ENCODE results near the gene IFI44.

Gene IFI44

DNA sequence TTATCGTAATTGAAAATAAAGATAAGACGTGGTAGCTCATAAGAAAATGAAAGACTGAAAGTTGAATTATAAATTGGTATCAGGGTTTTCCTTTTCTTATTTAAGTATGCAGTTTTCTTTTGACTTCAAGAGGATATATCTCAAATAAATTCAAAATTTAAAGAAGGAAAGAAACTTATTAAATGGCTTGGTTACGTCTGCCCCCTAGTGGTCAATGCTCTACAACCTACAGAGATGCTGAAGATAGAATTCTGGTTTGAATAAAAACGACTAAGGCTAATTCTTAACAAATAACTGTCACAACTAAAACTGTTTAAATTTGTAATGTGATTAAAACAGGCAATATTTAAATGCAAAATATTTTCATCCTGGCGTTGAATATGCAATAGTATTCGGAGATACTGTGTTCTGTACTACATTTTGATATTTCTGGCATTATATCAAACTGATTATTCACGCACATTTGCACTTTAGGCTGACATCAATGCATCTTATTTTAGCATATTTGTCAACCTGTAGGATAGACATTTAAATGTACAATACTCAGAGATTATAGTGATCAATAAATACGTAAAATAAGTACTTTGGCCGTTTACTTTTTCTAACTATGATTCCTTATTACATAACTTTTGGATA, 26.8 kb downstream of the IFI44 start:
- no peaks in the 10 kb centered on the region for H3K9me3 ChIP-seq (ENCODE audit: control insufficient read depth in 2 of 2, low read length in 2 of 2)
- no peak overlapping the region for H3K9ac ChIP-seq (ENCODE audit: low read length in 2 of 2)
- H3K4me1 ChIP-seq (ENCODE audit: control insufficient read depth, insufficient read depth, low read length): no peaks in the 10 kb centered on the region

DNA sequence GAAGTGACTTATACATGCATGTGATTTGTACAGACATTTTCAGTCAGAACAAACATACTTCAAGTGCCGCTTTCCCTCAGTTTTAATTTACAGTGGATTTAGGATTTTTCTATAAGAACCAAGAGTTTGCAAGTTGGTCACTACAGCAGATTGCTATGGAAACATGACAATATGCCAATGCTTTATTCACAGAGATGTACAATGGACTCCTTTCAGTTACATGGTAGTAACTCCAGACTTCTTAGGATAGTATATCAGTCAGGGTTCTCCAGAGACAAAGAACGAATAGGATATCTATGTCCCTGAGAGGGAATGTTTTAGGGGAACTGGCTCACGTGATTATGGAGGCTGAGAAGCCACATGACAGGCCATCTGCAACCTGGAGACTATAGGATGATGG, 27.4 kb downstream of the IFI44 start:
- Histone ChIP-seq H3K27ac (ENCODE audit: low read length) (no peak overlapping the region), H3K4me1 (ENCODE audit: control insufficient read depth, insufficient read depth, low read length) (no peaks in the 10 kb centered on the region), H3K9ac (ENCODE audit: low read length in 2 of 2) (no peak overlapping the region), H3K9me3 (ENCODE audit: control insufficient read depth in 2 of 2, low read length in 2 of 2) (no peaks in the 10 kb centered on the region), H3K27me3 (ENCODE audit: control insufficient read depth in 1 of 2, insufficient read depth in 2 of 2, low read length in 2 of 2) (no peaks in the 10 kb centered on the region), H3K4me3 (ENCODE audit: low read length in 2 of 2) (no peak overlapping the region), H3K36me3 (ENCODE audit: control insufficient read depth in 2 of 2, insufficient read depth in 2 of 2, low read length in 2 of 2) (no peaks in the 10 kb centered on the region)

More for the DNA sequence above, 26.8 kb downstream of the IFI44 start:
- Histone ChIP-seq H3K27me3 (ENCODE audit: control insufficient read depth in 1 of 2, insufficient read depth in 2 of 2, low read length in 2 of 2) (no peaks in the 10 kb centered on the region), H3K27ac (ENCODE audit: low read length) (no peak overlapping the region), H3K36me3 (ENCODE audit: control insufficient read depth in 2 of 2, insufficient read depth in 2 of 2, low read length in 2 of 2) (no peaks in the 10 kb centered on the region), H3K4me3 (ENCODE audit: low read length in 2 of 2) (no peak overlapping the region)

DNA sequence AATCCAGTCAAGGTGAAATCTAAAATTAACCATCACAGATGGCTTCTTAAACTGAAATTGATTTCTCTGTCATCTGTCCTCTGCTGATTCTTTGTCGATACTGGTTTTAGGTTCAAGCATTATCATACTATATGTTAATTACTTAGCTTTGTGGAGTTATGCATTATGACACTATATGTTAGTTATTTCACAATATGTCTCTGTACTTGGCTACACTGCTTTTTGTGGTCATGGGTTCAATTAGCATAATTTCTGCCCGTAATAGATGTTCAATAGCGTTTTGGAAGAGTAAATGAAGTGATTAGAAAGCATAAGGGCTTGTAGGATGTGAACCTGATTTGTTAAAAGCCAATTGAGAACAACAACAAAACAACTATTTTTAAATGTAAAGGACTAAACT, 28.2 kb downstream of the IFI44 start:
- no peaks in the 10 kb centered on the region for H3K27me3 ChIP-seq (ENCODE audit: control insufficient read depth in 1 of 2, insufficient read depth in 2 of 2, low read length in 2 of 2)
- no peaks in the 10 kb centered on the region for H3K9me3 ChIP-seq (ENCODE audit: control insufficient read depth in 2 of 2, low read length in 2 of 2)
- H3K36me3 ChIP-seq (ENCODE audit: control insufficient read depth in 2 of 2, insufficient read depth in 2 of 2, low read length in 2 of 2): no peaks in the 10 kb centered on the region
- H3K9ac ChIP-seq (ENCODE audit: low read length in 2 of 2): no peak overlapping the region
- H3K4me1 ChIP-seq (ENCODE audit: control insufficient read depth, insufficient read depth, low read length): no peaks in the 10 kb centered on the region
- no peak overlapping the region for H3K27ac ChIP-seq (ENCODE audit: low read length)
- H3K4me3 ChIP-seq (ENCODE audit: low read length in 2 of 2): no peak overlapping the region

DNA sequence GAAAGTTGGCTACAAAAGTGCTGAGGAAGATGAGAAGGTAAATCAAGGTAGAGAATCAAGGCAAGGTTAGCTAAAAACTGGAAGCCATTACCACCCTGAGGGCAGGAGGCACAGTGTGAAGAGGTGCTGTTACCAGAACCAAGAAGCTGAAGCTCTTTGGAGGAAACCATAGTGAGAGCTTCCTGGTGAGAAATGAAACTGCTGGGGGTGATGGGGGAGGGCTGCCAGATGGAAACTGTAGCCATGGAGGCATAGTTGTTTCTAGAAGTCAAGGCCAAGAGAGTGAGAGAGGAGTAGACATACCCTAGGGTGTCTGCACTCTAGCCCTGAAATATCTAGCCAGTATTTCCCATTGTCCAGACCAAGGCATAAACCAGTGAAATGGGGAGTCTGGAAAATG, 28.7 kb downstream of the IFI44 start:
- Histone ChIP-seq H3K4me3 (ENCODE audit: low read length in 2 of 2) (no peak overlapping the region), H3K27me3 (ENCODE audit: control insufficient read depth in 1 of 2, insufficient read depth in 2 of 2, low read length in 2 of 2) (no peaks in the 10 kb centered on the region), H3K9ac (ENCODE audit: low read length in 2 of 2) (no peak overlapping the region), H3K36me3 (ENCODE audit: control insufficient read depth in 2 of 2, insufficient read depth in 2 of 2, low read length in 2 of 2) (no peaks in the 10 kb centered on the region), H3K4me1 (ENCODE audit: control insufficient read depth, insufficient read depth, low read length) (no peaks in the 10 kb centered on the region), H3K9me3 (ENCODE audit: control insufficient read depth in 2 of 2, low read length in 2 of 2) (no peaks in the 10 kb centered on the region), H3K27ac (ENCODE audit: low read length) (no peak overlapping the region)

DNA sequence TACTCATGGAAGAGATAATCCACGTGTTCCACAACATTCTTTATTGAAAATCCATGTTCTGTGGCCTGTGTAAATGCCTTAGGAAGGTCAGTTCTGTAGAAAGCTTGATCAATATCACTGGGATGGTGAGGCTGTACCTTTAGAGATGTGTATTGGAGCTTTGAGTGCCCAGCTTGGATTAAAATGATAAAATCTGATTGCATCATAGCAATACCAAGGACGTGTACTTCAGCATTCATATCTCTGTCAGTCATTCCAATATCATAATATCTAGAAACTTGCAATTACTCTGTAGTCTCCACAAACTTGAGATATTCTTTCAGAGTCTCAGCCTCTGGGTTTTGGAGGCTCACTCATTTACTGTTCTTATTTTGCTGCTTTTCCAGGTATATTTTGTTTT, 31.6 kb downstream of the IFI44 start:
- Histone ChIP-seq H3K36me3 (ENCODE audit: control insufficient read depth in 2 of 2, insufficient read depth in 2 of 2, low read length in 2 of 2) (no peaks in the 10 kb centered on the region), H3K9me3 (ENCODE audit: control insufficient read depth in 2 of 2, low read length in 2 of 2) (no peaks in the 10 kb centered on the region), H3K4me3 (ENCODE audit: low read length in 2 of 2) (no peak overlapping the region), H3K4me1 (ENCODE audit: control insufficient read depth, insufficient read depth, low read length) (no peaks in the 10 kb centered on the region), H3K27ac (ENCODE audit: low read length) (no peak overlapping the region), H3K27me3 (ENCODE audit: control insufficient read depth in 1 of 2, insufficient read depth in 2 of 2, low read length in 2 of 2) (no peaks in the 10 kb centered on the region), H3K9ac (ENCODE audit: low read length in 2 of 2) (no peak overlapping the region)

DNA sequence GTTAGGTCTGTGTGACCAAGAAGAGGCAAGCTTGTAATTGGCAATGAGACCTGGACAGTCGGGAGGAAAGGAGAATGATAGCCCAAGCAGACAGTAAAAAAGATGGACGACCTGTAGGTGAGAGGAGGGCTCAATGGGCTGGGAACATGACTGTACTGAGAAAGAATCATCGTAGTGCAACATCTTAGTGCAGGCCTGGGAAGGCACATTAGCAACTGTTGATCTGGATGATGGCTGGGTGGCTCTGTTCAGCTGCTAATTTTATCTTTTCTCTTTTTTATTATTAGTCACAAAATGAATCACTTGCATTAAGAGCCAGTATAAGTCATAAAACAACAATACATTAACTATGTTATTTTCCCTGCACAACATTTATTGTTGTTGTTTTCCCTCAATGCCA, 32.9 kb downstream of the IFI44 start:
- Histone ChIP-seq H3K9ac (ENCODE audit: low read length in 2 of 2) (no peak overlapping the region), H3K36me3 (ENCODE audit: control insufficient read depth in 2 of 2, insufficient read depth in 2 of 2, low read length in 2 of 2) (no peaks in the 10 kb centered on the region), H3K4me1 (ENCODE audit: control insufficient read depth, insufficient read depth, low read length) (no peaks in the 10 kb centered on the region), H3K9me3 (ENCODE audit: control insufficient read depth in 2 of 2, low read length in 2 of 2) (no peaks in the 10 kb centered on the region), H3K4me3 (ENCODE audit: low read length in 2 of 2) (no peak overlapping the region), H3K27ac (ENCODE audit: low read length) (no peak overlapping the region), H3K27me3 (ENCODE audit: control insufficient read depth in 1 of 2, insufficient read depth in 2 of 2, low read length in 2 of 2) (no peaks in the 10 kb centered on the region)

DNA sequence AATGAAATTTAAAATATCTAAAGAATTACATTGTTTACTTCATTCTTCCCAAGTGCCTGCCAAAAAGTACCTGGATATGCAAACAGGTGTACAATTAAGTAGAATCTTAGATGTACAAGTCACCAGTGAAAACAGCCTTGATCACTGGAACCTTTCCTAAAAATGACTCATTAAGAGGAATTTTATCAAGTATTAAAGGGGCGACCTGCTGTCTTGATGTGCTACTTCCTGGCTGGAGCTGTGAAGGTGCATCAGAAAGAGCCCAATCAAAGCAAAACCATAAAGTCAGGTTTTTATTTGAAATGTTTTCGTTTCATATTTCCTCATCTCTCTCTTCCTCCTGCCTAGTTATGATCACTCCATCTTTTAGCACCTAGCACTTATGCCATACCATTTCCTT, 33.4 kb downstream of the IFI44 start:
- no peaks in the 10 kb centered on the region for H3K27me3 ChIP-seq (ENCODE audit: control insufficient read depth in 1 of 2, insufficient read depth in 2 of 2, low read length in 2 of 2)

DNA sequence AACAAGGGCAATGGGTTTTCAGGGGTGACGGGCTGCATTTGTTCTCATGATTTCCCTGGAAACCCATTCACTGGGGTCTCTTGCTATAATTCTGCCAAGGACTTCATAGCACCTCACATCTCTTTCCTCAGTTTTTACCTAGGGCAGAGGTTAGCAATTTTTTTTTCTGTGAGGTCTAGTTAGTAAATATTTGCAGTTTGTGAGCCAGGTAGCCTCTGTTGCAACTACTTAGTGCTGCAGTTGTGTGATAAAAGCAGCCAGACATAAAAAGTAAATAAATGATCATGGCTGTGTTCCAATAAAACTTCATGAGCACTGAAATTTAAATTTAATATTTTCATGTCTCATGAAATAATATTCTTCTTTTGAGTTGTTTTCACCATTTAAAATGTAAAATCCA, 37.7 kb downstream of the IFI44 start:
- Histone ChIP-seq H3K27me3 (ENCODE audit: control insufficient read depth in 1 of 2, insufficient read depth in 2 of 2, low read length in 2 of 2) (no peaks in the 10 kb centered on the region), H3K9ac (ENCODE audit: low read length in 2 of 2) (no peak overlapping the region), H3K27ac (ENCODE audit: low read length) (no peak overlapping the region), H3K4me3 (ENCODE audit: low read length in 2 of 2) (no peak overlapping the region), H3K9me3 (ENCODE audit: control insufficient read depth in 2 of 2, low read length in 2 of 2) (no peaks in the 10 kb centered on the region), H3K36me3 (ENCODE audit: control insufficient read depth in 2 of 2, insufficient read depth in 2 of 2, low read length in 2 of 2) (no peaks in the 10 kb centered on the region), H3K4me1 (ENCODE audit: control insufficient read depth, insufficient read depth, low read length) (no peaks in the 10 kb centered on the region)

More for the DNA sequence above, 33.4 kb downstream of the IFI44 start:
- Histone ChIP-seq H3K4me1 (ENCODE audit: control insufficient read depth, insufficient read depth, low read length) (no peaks in the 10 kb centered on the region), H3K4me3 (ENCODE audit: low read length in 2 of 2) (no peak overlapping the region), H3K27ac (ENCODE audit: low read length) (no peak overlapping the region), H3K9ac (ENCODE audit: low read length in 2 of 2) (no peak overlapping the region), H3K9me3 (ENCODE audit: control insufficient read depth in 2 of 2, low read length in 2 of 2) (no peaks in the 10 kb centered on the region), H3K36me3 (ENCODE audit: control insufficient read depth in 2 of 2, insufficient read depth in 2 of 2, low read length in 2 of 2) (no peaks in the 10 kb centered on the region)

DNA sequence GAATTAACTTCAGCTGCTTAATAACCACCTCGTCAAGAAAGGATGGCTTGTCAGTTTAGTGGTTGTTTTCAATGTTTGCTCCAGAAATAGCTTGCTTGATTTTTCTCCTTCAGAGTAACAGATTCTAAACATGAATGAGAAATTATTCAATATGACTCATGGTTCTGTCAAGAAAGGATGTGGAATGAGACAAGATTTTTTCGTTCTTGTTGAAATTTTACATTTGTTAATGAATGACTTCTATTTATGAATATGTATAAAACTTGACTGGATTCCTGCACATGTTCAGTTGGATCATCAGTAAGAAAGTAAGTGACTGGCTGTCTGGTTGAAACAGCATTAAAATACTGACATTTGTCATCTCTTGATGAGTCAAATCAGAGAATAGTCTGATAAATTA, 38.3 kb downstream of the IFI44 start:
- Histone ChIP-seq H3K36me3 (ENCODE audit: control insufficient read depth in 2 of 2, insufficient read depth in 2 of 2, low read length in 2 of 2) (no peaks in the 10 kb centered on the region), H3K4me3 (ENCODE audit: low read length in 2 of 2) (no peak overlapping the region), H3K4me1 (ENCODE audit: control insufficient read depth, insufficient read depth, low read length) (no peaks in the 10 kb centered on the region), H3K27me3 (ENCODE audit: control insufficient read depth in 1 of 2, insufficient read depth in 2 of 2, low read length in 2 of 2) (no peaks in the 10 kb centered on the region), H3K9ac (ENCODE audit: low read length in 2 of 2) (no peak overlapping the region), H3K9me3 (ENCODE audit: control insufficient read depth in 2 of 2, low read length in 2 of 2) (no peaks in the 10 kb centered on the region), H3K27ac (ENCODE audit: low read length) (no peak overlapping the region)

DNA sequence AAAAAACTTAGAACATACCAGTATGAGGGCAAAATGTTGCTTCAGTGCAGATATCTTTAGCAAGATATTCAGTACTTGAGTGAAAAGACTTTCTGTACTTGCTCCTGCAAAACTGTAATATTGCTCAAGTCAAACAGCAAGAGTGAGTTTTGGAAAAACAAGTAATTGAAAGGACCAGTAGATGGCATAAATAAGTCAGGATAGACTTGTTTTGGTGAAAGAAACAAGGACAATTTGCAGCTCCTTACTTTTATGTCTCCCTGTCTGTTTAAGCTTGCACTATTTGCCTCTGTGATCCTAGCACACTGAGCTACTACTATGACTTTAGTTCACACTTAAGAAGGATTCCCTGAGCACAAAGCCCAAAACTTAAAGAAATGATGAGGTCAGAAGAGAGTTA, 39.1 kb downstream of the IFI44 start:
- no peak overlapping the region for H3K27ac ChIP-seq (ENCODE audit: low read length)
- H3K4me3 ChIP-seq (ENCODE audit: low read length in 2 of 2): no peak overlapping the region
- H3K4me1 ChIP-seq (ENCODE audit: control insufficient read depth, insufficient read depth, low read length): no peaks in the 10 kb centered on the region
- no peaks in the 10 kb centered on the region for H3K36me3 ChIP-seq (ENCODE audit: control insufficient read depth in 2 of 2, insufficient read depth in 2 of 2, low read length in 2 of 2)
- no peaks in the 10 kb centered on the region for H3K27me3 ChIP-seq (ENCODE audit: control insufficient read depth in 1 of 2, insufficient read depth in 2 of 2, low read length in 2 of 2)
- H3K9ac ChIP-seq (ENCODE audit: low read length in 2 of 2): no peak overlapping the region
- no peaks in the 10 kb centered on the region for H3K9me3 ChIP-seq (ENCODE audit: control insufficient read depth in 2 of 2, low read length in 2 of 2)

DNA sequence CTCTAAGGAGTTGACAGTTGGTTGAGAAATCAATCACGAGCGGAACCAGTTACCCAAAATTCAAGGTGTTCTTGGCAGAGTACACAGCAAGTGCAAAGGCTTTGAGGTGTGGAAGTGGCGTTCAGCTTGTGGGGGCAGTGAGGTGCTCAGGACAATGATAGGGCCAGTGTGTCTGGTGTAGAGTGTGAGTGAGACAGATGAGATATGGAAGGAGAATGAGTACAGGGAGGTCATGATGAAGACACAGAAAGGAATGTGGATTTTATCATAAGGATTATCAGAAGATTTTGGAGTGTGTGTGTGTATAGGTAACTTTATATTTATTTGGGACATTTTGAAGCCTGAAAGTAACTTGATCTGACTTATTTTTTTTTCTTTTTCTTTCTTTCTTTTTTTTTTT, 40.9 kb downstream of the IFI44 start:
- H3K4me1 ChIP-seq (ENCODE audit: control insufficient read depth, insufficient read depth, low read length): no peaks in the 10 kb centered on the region

More for the DNA sequence above, 40.9 kb downstream of the IFI44 start:
- no peaks in the 10 kb centered on the region for H3K36me3 ChIP-seq (ENCODE audit: control insufficient read depth in 2 of 2, insufficient read depth in 2 of 2, low read length in 2 of 2)
- H3K27ac ChIP-seq (ENCODE audit: low read length): no peak overlapping the region
- H3K27me3 ChIP-seq (ENCODE audit: control insufficient read depth in 1 of 2, insufficient read depth in 2 of 2, low read length in 2 of 2): no peaks in the 10 kb centered on the region
- H3K9ac ChIP-seq (ENCODE audit: low read length in 2 of 2): no peak overlapping the region
- no peaks in the 10 kb centered on the region for H3K9me3 ChIP-seq (ENCODE audit: control insufficient read depth in 2 of 2, low read length in 2 of 2)
- no peak overlapping the region for H3K4me3 ChIP-seq (ENCODE audit: low read length in 2 of 2)

Measured in stomach smooth muscle (tissue), 2 donors.